HG03025 (cell line): ENCODE results near the gene PDS5B.
A peak's percentile ranks its signal among the peaks of the same experiment; 100 is the strongest.
"Not testable (repeated sequence)": the region's sequence is repeated elsewhere in the genome, so short reads cannot be mapped to it uniquely, and the experiment has no call there.

Experiments
- ATAC-seq: cut with Tn5 transposase; IDR thresholded peaks from one replicate; pipeline ENCODE4 v1.9.1; 2021; ENCODE audit warnings: mild to moderate bottlenecking, moderate library complexity; ENCODE audit not compliant: unreplicated experiment, low FRiP score

The PDS5B gene, protein sequence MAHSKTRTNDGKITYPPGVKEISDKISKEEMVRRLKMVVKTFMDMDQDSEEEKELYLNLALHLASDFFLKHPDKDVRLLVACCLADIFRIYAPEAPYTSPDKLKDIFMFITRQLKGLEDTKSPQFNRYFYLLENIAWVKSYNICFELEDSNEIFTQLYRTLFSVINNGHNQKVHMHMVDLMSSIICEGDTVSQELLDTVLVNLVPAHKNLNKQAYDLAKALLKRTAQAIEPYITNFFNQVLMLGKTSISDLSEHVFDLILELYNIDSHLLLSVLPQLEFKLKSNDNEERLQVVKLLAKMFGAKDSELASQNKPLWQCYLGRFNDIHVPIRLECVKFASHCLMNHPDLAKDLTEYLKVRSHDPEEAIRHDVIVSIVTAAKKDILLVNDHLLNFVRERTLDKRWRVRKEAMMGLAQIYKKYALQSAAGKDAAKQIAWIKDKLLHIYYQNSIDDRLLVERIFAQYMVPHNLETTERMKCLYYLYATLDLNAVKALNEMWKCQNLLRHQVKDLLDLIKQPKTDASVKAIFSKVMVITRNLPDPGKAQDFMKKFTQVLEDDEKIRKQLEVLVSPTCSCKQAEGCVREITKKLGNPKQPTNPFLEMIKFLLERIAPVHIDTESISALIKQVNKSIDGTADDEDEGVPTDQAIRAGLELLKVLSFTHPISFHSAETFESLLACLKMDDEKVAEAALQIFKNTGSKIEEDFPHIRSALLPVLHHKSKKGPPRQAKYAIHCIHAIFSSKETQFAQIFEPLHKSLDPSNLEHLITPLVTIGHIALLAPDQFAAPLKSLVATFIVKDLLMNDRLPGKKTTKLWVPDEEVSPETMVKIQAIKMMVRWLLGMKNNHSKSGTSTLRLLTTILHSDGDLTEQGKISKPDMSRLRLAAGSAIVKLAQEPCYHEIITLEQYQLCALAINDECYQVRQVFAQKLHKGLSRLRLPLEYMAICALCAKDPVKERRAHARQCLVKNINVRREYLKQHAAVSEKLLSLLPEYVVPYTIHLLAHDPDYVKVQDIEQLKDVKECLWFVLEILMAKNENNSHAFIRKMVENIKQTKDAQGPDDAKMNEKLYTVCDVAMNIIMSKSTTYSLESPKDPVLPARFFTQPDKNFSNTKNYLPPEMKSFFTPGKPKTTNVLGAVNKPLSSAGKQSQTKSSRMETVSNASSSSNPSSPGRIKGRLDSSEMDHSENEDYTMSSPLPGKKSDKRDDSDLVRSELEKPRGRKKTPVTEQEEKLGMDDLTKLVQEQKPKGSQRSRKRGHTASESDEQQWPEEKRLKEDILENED (N-terminal part only)

GRCh38 chr13:32586080-32586900 is at the start of gene PDS5B:
Gene PDS5B (plus strand): TSS chr13:32586452. CDS start chr13:32648773, 62,321 bp downstream.
- peak; percentile 72 for ATAC-seq

DNA sequence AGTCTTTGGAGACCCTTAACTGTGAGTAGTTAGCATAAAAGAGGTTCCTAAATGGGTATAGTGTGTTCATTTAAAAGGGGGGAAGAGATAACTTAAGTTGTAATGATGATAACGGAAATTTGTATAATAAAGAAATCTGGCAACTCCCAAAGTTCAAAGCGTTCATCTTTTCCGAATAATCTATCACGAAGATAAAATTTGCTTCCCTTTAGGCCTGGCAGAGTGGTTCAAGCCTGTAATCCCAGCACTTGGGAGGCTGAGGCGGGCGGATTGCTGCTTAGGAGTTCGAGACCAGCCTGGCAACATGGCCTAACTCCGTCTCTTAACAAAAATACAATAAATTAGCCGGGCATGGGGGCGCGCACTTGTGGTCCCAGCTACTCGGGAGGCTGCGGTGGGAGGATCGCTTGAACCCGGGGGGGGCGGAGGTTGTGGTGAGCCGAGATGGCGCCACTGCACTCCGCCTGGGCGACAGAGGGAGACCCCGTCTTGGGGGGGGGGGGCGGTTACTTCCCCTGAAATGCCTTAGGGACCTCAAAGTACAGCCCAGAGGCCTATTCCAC is 48.6 kb upstream of the PDS5B start:
- no peak for ATAC-seq

- ATAC-seq, result peak; percentile 90
Observed at GRCh38 chr13:32538143-32538620, 48.1 kb upstream of the PDS5B start.

- peak; percentile 97 for ATAC-seq
Observed at GRCh38 chr13:32538621-32539246, 47.5 kb upstream of the PDS5B start, which contains the start of gene N4BP2L2. Gene N4BP2L2 (minus strand): TSS chr13:32538795. CDS start chr13:32537027, 1,768 bp downstream.

GRCh38 chr13:32542221-32542620 is 44.0 kb upstream of the PDS5B start:
- ATAC-seq, result no peak

DNA sequence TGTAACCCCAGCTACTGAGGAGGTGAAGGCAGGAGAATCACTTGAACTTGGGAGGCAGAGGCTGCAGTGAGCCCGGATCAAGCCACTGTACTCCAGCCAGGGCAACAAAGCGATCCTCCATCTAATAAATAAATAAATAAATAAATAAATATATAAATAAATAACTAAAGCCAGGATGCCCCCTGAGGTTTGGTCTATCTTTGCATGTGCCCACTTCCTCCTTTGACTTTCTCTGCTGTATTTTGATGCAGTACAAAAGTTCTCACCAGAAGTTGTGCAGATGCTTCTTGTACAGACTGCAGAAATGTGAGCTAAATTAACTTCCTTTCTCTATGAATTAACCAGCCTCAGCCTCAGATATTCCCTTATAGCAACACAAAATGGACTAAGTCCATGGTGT is 41.2 kb upstream of the PDS5B start:
- ATAC-seq, result no peak

DNA sequence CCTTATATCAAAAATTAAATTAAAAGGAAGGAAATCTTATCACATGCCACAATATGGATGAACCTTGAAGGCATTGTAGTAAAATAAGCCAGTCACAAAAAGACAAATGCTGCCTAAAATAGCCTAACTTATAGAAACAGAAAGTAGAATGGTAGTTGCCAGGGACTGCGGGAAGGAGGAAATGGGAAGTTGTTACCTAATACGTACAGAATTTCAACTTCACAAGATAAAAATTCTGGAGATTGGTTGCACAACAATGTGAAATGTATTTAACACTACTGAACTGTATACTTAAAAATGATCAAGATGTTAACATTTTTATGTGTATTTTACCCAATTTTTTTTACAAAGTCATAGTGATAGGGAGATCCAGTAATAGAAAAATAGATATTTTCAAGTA is 37.4 kb upstream of the PDS5B start:
- ATAC-seq, result no peak

- ATAC-seq, result no peak
Observed at GRCh38 chr13:32549788-32550187, 36.5 kb upstream of the PDS5B start.

DNA sequence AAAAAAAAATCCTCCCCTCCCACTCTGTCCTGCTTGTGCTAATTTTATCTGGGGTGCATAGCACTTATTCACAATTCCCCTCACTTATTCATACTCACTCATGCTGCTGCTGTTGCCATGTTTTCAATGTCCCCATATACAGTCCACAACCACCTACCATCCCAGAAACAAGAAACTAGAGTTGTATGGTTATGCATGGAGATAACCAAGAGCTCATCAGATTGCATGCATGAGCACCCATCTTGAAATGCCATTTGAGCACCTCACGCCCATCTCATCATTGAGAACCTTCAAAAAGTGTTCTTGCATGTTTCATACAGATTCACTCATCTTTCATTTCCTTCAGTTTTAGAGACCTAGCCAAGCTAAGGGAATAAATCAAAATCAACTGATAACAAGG is 32.5 kb upstream of the PDS5B start:
- no peak for ATAC-seq

DNA sequence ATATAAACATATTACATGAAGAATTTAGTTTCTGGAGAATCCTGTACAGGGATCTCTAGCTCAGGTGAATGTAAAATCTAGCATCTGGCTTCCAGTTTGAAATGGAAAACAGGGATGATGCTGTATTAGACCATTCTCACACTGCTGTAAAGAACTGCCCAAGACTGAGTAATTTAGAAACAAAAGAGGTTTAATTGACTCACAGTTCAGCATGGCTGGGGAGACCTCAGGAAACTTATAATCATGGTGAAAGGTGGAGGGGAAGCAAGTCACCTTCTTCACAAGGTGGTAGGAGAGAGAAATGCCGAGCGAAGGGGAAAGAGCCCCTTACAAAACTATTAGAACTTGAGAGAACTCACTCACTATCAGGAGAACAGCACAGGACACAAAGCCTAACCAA is 30.6 kb upstream of the PDS5B start:
- no peak for ATAC-seq

GRCh38 chr13:32560842-32561241 is 25.4 kb upstream of the PDS5B start:
- not testable (repeated sequence) for ATAC-seq

- ATAC-seq, result not testable (repeated sequence)
Observed at GRCh38 chr13:32575687-32576086, 10.6 kb upstream of the PDS5B start.

- no peak for ATAC-seq
Observed at GRCh38 chr13:32577032-32577431, 9.2 kb upstream of the PDS5B start.

DNA sequence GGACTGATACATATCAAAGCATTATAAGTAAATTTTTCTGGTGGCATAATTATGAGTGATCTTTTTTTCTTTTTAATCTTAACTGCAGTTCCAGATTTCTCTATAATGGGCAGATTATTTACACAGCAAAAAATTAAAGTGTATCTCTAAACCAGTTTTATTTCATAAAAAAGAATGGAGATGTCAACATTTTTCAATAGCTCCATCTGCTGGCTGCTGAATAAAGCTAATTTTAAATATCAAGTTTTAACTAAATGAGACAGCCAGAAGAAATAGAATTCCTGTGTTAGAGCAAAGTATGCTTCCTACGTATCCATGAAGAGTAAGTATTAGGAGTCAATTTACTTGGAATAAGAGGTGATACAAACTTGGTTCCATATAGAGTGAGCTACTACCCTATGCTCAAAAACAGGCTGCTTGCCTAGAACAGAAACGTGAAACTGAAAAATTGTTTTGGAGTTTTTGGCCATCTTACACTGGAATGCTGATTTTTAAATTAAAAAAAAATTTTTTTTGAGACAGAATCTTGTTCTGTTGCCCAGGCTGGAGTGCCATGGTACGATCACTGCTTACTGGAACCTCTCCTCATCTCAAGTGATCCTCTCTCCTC is 5.0 kb upstream of the PDS5B start:
- no peak for ATAC-seq

GRCh38 chr13:32582281-32582680 is 4.0 kb upstream of the PDS5B start:
- ATAC-seq, result no peak

DNA sequence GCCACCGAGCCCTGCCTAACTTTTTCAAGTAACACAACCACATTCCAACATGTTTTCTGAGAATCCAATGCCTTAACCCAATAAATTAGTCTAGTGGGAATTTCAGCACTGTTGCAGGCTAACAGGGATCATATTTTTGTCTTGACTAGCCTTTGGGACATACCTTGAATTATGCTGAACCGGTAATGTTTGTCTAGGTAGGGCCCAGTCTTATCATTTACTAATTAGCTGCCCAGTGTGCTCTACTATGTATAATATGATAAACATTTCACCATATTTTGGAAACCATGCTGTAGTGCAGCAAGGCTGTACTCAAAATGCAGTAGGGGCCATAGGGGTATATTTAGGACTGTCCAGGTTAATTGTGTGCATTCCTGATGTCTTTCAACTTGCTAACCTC is 3.3 kb upstream of the PDS5B start:
- no peak for ATAC-seq

GRCh38 chr13:32585550-32586079 is 637 bp upstream of the PDS5B start:
- ATAC-seq, result no peak
